MV-4-11 (cell line): ENCODE measurements around the gene SESN2.
A peak's percentile ranks its signal among the peaks of the same experiment; 100 is the strongest.

Source experiments
- DNase-seq: peaks from one replicate; lab custom pipeline; 2025; lab: John Stamatoyannopoulos, UW

The SESN2 gene, protein sequence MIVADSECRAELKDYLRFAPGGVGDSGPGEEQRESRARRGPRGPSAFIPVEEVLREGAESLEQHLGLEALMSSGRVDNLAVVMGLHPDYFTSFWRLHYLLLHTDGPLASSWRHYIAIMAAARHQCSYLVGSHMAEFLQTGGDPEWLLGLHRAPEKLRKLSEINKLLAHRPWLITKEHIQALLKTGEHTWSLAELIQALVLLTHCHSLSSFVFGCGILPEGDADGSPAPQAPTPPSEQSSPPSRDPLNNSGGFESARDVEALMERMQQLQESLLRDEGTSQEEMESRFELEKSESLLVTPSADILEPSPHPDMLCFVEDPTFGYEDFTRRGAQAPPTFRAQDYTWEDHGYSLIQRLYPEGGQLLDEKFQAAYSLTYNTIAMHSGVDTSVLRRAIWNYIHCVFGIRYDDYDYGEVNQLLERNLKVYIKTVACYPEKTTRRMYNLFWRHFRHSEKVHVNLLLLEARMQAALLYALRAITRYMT

DNA sequence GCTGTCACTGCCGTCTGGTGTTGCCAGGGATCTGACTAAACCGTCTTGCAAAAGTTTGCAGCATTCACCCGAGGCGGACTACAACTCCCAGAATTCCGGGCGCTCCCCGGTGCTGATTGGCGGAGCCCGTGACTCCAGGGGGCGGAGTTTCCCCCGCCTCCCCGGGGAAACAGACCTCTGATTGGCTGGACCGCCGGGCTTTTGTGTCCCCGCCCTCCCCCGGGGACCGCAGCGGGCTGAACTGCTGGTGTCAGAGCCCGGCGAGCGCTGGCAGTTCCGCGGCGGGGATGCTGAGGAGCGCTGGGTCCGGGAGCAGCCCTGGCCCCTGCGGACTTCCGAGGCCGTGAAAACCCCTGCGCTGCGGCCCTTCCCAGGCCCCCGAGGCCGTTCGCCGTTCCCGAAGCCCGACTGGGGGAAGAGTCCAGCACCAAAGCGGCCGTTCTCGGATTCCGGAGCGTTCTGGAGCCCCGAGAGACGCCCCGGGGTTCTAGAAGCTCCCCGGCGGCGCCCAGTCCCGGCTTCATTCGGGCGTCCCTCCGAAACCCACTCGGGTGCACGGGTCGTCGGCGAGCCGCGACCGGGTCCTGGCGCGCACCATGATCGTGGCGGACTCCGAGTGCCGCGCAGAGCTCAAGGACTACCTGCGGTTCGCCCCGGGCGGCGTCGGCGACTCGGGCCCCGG is at the start of gene SESN2:
Gene SESN2 (plus strand): TSS at position 267 of the 682 bp plus-strand sequence. CDS start 330 bp downstream, at position 597.
- peak; percentile 99 for DNase-seq

DNA sequence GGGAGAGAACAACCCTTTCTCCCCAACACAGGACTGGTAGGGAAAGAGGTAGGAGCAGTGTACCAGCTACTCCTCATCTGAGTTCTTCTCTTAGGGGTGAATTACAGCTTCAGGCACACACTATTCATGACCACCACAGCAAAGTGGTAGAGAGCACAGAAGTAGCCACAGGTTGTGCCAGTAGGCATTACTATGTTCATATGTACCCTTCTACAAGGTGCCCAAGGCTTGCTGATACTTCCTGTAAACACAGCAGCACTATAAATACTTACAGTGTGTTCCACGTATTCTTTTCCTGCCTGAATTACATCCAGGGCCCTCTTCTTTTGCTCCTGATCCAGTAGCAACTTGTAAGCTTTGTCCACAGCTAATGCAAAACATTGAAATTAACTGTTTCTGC is 49.6 kb upstream of the SESN2 start:
- no peak for DNase-seq

DNA sequence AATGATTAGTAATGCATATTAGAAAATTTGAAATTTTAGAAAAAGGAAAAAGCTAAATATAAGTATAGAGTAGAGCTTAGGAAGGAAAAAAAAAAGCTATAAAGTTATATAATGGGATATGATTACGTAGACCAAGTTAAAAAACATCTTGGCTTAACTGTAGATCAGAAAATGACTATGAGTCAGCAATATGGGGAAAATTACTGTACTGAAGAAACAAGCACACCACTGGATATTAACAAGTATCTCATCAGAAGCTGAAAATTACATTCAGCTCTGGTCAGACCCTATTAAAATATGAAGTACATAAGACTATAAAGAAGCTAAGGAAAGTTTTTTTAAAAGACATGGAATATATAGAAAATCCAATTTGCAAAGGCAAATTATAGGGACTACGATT is 46.0 kb upstream of the SESN2 start:
- DNase-seq = no peak

DNA sequence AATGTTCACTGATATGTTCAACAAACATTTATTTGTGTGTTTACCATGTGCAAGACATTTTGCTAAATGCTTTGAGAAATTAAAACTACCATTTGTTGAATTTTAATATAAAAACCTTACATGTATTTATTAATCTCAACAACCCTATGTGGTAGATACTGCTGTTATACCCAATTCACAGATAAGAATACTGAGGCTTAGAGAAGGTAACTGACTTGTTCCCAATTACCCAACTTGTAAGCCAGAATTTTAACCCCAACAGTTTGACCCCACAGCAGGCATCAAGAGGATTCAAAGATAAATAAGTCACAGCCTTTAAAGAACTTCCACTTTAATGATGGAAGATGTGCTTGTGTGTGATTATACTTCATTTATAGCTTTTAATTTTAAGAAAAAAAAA is 30.2 kb upstream of the SESN2 start:
- no peak for DNase-seq

DNA sequence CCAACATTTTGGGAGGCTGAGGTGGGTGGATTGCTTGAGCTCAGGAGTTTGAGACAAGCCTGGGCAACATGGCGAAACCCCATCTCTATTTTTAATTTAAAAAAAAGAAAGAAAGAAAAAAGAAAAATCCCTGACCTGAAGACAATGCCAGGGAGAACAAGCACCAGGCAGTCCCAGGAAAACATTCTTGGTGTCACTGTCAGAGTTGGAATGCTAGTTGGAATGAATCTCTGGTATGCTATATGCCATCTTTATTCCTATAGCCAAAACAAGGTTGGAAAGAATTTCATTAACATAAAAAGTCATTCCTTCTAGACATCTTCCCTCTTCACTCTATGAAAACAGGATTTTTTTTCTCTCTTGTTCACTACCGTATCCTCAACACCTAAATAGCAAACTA is 29.3 kb upstream of the SESN2 start:
- DNase-seq = no peak

DNA sequence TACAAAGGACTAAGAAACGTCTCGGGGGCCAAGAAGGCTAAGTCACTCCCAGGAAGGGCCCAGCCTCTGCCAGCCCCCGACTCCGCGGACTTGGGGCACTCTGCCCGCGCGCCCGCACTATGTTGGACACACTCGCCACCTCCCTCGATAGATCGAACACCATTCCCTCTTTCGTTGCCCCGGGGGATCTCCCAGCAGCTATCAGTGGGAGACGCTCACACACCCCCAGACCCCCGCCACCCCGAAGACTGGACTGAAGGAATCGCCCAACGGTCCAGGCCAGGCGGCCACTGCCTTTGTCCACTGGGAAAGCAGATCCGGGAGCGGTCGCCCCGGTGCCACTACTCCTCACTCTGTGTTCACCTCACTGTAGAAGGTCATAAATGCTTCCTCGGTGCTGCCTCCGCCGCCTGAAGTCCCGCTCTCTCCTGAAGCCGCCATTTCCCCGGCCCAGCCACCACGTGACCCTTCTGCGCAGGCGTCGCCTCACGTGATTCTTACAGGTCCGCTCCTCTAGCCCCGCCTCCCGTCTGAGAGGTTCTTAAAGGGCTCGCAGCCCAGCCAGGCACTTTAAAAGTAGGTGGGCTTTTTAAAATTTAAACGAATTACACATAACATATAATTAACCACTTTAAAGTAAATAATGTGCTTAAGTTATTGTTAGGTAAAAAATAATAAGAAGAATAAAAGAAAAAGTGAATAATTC is 26.6 kb upstream of the SESN2 start, which contains the start of gene DNAJC8:
Gene DNAJC8 (minus strand): TSS at position 472 of the 706 bp plus-strand sequence. CDS start 31 bp downstream, at position 441.
- DNase-seq = peak; percentile 89

DNA sequence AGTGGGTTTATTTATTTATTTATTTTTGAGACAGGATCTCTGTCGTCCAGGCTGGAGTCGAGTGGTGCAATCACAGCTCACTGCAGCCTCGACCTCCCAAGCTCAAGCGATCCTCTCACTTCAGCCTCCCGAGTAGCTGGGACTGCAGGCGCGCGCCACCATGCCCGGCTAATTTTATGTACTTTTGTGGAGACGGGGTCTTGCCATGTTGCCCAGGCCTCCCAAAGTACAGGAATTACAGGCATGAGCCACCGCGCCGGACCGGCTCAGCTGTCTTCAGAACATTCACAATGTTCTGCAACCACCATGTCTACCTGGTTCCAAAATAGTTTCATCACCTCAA is 26.1 kb upstream of the SESN2 start:
- no peak for DNase-seq

DNA sequence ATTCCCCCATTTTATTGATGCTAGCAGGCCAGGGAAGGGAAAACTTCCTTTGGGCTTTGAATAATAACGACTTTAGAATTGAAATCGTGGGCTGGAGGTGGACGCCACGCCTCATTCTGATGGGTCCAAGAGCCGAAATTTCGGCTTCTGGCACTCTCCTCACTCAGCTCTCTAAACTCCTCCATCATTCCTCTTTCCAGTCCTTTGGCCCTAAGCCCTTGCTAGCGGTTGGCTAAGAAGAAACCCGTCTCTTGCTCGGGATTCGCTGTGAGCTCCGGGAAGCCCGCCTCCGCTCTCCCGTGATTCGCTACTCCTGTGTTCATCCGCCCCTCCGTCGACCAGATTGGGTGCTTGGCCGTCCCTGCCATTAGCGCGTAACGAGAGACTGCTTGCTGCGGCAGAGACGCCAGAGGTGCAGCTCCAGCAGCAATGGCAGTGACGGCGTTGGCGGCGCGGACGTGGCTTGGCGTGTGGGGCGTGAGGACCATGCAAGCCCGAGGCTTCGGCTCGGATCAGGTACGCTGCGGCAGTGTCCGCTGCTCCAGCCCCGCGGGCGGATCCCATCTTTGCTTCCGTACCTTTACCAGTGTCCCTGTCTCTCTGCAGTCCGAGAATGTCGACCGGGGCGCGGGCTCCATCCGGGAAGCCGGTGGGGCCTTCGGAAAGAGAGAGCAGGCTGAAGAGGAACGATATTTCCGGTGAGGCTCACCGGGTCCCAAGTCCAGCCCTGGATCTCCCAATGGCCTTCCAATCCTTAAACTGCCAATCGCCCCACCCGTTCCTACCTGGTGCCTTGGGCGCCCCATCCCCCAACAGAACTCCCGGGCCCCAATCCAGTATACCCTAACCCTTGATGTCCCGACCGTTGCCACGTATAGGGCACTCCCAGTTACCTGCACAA is 23.3 kb upstream of the SESN2 start, which contains the start of gene ATP5IF1:
Gene ATP5IF1 (plus strand): TSS at position 370 of the 901 bp plus-strand sequence. CDS start 60 bp downstream, at position 430.
- peak; percentile 98 for DNase-seq

DNA sequence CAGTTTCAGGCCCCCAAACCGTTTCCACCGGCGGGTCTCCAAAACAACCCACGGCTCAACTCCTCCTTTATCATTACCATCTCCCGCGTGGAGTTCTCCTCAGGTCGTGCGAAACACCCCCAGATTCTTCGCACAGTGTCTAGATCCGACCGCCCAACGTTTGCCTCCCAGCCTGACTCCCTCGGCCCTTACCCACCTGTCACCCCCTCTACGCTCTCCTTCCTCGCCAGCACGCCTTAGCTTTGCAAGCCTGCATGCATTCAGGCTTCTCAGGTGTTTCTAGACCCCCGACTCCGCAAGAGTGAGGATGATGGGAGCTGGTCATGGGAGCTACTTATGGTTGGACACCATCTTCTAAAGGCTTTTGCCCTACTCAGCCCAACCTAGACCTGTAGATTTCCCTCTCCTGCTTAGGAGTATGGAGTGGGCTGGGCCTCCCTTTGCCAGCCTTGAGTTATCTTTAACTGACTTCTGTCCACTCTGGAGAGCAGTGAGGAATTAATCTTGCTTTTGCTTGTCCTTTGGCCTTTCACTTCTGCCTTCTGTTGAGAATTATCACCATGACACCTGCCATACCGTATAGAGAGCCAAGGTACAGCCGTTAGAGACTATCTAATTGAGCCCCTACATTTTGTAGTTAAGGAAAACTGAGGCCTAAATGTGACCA is 22.5 kb upstream of the SESN2 start:
- DNase-seq = no peak

DNA sequence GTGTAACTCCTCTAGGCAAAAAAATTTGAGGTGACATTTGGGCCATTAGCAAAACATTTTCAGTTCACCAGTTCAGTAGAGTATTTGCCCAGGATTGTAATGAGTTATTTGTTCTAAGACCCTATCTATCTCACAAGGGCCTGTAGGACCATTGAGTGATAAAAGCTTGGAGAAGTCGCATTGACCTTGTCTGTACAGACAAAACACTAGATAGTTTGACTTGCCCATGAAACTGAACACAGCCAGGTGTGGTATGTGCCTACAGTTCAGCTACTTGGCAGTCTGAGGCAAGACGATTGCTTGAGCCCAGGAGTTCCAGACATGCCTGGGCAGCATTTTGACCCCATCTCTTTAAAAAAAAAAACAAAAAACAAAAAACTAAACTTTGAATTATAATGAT is 20.3 kb upstream of the SESN2 start:
- DNase-seq = no peak

DNA sequence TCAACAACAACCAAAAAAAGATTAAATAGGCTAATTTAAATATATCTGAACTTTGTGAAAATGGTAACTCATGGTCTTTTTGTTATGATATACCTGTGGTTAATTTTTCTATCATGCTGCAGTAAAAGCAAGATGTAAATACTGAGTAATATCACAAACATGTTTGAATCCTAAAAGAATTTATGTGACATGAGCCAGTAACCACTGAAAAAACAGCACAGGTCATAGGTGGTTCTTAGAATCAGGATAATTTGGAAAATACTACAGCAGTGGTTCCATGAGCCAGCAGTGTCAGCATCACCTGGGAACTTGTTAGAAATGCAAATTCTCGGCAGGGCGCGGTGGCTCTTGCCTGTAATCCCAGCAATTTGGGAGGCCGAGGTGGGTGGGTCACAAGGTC is 19.3 kb upstream of the SESN2 start:
- no peak for DNase-seq

DNA sequence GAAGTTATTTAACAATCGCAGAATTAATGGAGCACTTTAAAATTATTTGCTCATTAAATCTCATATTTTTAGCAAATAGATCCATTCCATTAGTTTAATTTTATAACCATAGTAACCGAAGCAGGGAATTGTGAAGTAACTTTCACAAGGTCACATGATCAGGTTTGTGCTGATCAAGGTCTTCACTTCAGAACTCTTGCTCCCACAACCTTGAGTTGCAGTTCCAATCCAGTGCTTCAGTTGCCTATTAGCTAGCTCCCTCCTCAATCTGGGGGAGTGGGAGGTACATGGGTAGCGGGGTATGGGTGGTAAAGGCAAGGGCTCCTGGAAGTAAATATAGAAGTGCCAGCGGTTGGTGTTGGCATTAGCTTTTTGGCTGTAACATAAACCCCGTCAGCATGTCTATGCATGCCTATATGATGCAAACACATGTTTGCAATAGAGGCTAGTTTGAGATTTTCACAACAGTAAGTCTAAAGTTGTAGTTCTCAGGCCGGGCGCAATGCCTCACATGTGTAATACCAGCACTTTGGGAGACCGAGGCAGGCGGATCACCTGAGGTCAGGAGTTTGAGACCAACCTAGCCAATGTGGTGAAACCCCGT is 17.6 kb upstream of the SESN2 start:
- DNase-seq = no peak

DNA sequence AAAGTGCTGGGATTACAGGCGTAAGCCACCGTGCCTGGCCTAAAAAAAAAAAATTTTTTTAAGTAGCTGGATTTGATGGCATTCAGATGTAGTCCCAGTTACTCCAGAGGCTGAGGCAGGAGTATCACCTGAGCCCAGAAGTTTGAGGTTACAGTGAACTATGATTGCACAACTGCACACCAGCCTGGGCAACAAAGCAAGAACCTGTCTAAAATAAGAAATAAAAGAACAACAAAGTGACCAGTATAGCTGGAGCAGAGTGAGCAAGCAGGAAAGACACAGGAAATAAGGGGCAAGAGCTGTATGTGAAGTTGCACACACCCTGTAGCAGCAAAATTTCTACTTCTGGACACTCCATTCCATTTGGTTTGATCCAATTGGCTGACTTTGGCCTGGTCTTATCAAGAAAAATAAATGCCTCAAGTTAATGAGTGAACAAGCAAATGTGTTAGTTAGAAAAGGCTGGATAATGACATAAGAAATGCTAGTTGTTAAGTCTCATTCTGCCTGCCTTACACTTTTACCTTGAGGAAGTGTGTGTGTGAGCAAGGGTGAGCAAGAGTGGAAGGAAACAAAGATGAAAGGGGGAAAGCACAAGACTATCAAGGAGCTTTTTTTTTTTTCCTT is 15.5 kb upstream of the SESN2 start:
- no peak for DNase-seq

DNA sequence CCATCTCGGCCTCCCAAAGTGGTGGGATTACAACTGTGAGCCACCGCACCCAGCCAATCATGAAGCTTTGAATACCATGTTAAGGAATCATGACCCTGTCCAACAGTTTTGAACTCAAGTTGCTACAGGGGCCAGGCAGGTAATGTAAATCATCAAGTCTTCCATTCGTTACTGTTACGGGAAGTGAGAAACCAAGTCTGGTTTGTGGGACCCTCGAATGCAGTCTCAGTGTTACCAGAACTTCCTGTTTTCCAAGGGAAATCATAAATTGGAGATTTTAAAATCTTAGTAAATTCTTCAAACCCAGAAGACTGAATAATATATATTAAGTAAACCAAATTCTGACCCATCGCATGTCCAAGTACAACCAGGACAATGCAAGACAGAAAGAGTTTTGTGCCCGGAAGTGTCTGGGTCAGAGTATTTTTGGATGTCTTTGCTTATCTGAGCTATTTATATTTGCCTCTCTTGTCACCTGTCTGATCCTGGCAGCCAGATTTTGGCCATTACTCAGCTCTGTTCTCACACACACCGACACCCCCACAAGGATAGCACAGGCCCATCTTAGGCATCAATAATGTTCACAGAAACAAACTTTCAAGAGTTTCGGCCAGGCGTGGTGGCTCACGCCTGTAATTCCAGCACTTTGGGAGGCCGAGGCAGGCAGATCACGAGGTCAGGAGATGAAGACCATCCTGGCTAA is 14.6 kb upstream of the SESN2 start:
- DNase-seq = peak; percentile 61

DNA sequence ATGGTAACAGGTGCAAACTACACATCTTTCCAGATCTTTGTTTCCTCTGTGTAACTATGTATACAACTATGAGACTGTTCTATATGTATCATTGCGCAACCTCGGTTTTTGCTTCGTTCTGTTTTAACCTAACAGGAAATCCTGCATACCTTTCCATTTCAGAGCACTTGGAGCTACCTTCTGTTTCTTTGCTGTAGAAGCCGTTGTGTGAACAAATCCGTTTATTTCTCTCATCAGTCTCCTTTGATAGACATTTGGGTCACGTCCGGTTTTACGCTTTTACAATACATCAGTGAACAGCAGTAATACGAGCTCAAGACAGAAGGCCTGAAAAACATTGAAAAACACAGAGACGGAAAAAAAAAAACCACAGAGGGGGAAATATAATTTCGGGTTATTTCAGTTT is 12.9 kb upstream of the SESN2 start:
- DNase-seq = peak; percentile 74

DNA sequence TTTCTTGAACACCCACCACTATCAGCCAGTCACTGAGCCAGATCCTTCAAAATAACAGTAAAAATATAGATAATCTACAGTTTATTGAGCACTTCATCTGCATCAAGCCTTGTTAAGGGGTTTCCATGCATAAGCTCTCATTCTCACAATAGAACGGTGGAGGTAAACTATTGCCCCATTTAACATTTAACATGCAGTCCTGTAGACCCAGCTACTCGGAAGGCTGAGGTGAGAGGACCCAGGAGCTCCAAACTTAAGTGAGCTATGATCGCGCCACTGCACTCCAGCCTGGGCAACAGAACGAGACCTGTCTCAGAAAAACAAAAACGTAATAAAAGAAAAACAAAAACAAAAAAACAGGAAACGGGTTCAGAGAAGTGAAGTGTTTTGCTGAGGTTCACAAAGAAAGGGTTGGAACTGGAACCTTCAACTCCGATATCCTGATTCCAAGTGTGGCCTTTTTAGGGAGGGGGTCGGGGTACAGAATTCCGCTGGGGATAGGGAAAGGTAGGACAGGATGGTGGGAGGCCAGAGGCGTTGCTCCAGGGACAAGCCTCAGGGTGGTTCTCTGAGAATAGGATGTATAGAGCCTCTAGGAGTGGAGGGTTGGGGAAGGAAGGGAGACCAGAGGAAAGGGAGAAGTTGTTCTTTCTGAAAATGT is 11.6 kb upstream of the SESN2 start:
- no peak for DNase-seq

DNA sequence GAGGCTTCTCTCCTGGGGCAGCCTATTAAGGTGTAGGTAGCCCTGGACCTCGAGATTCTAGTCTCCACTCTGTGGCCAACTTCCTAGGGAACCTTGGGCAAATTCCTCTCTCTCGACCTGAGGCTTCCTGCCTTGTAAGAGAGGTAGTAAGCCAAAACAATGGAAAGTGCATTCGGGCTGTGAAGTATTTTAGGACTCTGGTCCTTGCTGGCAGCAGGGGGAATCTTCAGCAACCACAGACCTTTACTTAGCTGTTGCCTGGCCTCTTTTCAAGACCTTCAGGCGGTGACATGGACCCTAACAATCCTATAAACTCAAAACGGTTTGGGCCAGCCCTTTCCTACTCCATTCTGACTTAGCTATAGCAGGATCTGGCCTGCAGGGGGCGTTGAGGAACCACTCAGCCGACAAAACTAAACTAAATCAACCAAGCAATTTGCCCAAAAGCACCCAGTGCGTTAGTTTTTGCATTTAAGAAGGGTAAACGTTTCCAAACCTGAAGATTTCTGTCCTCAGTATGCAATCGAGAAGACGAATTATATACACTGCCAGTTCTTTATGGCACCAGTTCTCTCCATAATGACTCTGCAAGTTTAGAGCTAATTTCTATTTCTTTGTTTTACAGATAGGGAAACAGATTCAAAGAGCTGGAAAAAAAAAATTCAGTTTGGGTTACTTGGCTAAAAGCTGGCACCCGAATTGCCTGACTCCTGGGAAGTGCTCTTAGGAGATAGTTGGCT is 10.9 kb upstream of the SESN2 start:
- peak; percentile 70 for DNase-seq
